Activated CD4-positive, alpha-beta T cell treated with anti-CD3 and anti-CD28 coated beads for 36 hours (primary cell): ENCODE results near the gene ZFPM1. TPM values are rescaled to one million over a fixed set of nuclear protein-coding genes. Genes with fewer than 3 reads are reported as not detected.

Source experiments
- ATAC-seq: fragments of 200-7000 bp; cut with Tn5 transposase; one replicate; pipeline ENCODE4 v1.10.0; 2021; ENCODE audit warnings: mild to moderate bottlenecking, moderate library complexity
- CTCF ChIA-PET: fragments of 350-600 bp; sonication (Branson Sonifier 250); formaldehyde crosslinking; loops from one replicate; lab custom pipeline; 2021; ENCODE audit warnings: antibody characterized with exemption; lab: Charles Lee
- POLR2A ChIA-PET: fragments of 350-600 bp; sonication (Branson Sonifier 250); formaldehyde crosslinking; loops from one replicate; lab custom pipeline; 2021; ENCODE audit warnings: antibody characterized with exemption, inconsistent platforms; lab: Charles Lee
- DNase-seq: peaks from one replicate; pipeline ENCODE4 v3.0.0-alpha.2; 2020
- H3K27ac Mint-ChIP-seq: one replicate; pipeline ENCODE4 v1.8.0; 2021; ENCODE audit warnings: mixed read lengths
- H3K27me3 Mint-ChIP-seq: one replicate; pipeline ENCODE4 v1.8.0; 2021; ENCODE audit warnings: mixed read lengths
- H3K36me3 Mint-ChIP-seq: one replicate; pipeline ENCODE4 v1.8.0; 2021; ENCODE audit warnings: low read depth, mixed read lengths
- H3K4me1 Mint-ChIP-seq: one replicate; pipeline ENCODE4 v1.8.0; 2021; ENCODE audit warnings: mixed read lengths
- H3K4me3 Mint-ChIP-seq: one replicate; pipeline ENCODE4 v1.8.0; 2021; ENCODE audit warnings: mild to moderate bottlenecking, moderate library complexity, mixed read lengths
- H3K9me3 Mint-ChIP-seq: one replicate; pipeline ENCODE4 v1.8.0; 2021; ENCODE audit warnings: low read depth, mixed read lengths
- intact Hi-C, 2 experiments: fragments of 100-400 bp; cut with DNase I in 1 of 2; cut with micrococcal nuclease in 1 of 2; formaldehyde crosslinking; loops; one replicate each; pipeline versions ENCODE4 v1.14.2 to v1.15.1; 2022 to 2024; cut with DNase I, micrococcal nuclease
- total RNA-seq, 2 experiments: library from RNA; stranded (reverse); gene quantifications; one replicate each; pipeline ENCODE4 v1.2.3, GENCODE V29; 2021

Gene ZFPM1
- total RNA-seq, 2 experiments from 2014 or later: 9.9 to 12.6 TPM

- CTCF ChIA-PET: no interaction called here
- peaks cover 2% of the 10 kb centered on the region for H3K4me1 Mint-ChIP-seq
- no peaks in the 10 kb centered on the region for H3K9me3 Mint-ChIP-seq
- intact Hi-C loops: loop anchor here in 1 of 2 experiments (5.0 kb wide), 1 partner anchor 37 kb away; no protein-coding TSS in a partner anchor
- POLR2A ChIA-PET: no interaction called here
- H3K27ac Mint-ChIP-seq: no peak overlapping the region
- H3K27me3 Mint-ChIP-seq: no peaks in the 10 kb centered on the region
- DNase-seq (peak; percentile 4), ATAC-seq (no peak)
- H3K36me3 Mint-ChIP-seq: no peaks in the 10 kb centered on the region
- H3K4me3 Mint-ChIP-seq: no peak overlapping the region
These were observed 72.5 kb downstream of the ZFPM1 start for GRCh38 chr16:88525663-88525990.

DNA sequence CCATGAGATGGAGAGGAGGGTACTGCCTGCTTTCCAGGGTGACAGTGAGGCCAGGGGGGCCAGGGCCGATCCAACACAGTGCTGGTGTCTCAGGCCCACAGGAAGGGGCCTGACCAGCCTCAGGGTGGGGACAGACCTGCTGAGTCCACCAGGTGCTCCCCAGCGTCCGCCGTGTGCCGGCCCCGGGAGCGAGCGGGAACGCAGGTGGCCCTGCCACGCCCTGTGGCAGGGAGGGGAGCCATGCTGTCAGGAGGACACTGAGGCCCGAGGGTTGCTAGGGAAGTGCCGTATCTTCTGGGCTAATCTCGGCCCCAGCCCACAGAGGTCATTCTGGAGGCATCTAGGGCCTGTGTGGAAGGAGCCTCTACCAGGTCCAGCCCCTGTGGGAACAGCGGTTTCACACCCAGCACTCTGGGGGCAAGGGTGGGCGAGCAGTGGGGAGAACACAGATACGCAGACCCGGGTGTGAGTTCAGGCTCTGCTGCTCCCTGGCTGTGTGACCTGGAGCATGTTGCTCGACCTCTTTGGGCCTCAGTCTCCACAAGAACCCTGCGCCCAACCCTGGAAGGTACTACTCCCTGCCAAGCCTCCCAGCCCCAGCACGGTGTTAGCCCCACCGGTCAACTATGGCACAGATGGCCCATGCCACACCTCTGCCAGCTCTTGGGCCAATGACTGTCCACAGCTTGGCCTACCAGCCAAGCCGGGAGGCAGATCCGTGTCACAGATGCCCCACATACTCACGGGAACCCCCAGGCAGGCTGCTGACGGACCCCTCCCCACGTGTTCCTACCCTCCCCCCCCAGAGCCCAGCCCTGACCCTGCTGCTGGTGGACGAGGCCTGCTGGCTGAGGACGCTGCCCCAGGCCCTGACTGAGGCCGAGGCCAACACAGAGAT lies 73.2 kb downstream of the ZFPM1 start:
- intact Hi-C loops: loop anchor here in 1 of 2 experiments (5.0 kb wide), 1 partner anchor 36 kb away; no protein-coding TSS in a partner anchor

GRCh38 chr16:88526906-88527185 lies 73.8 kb downstream of the ZFPM1 start:
- Mint-ChIP-seq H3K4me1 (peaks cover 2% of the 10 kb centered on the region), H3K27ac (no peak overlapping the region), H3K9me3 (no peaks in the 10 kb centered on the region), H3K36me3 (no peaks in the 10 kb centered on the region), H3K27me3 (no peaks in the 10 kb centered on the region), H3K4me3 (no peak overlapping the region)
- ATAC-seq (no peak), DNase-seq (peak; percentile 4)
- ChIA-PET CTCF (no interaction called here), POLR2A (no interaction called here)
- intact Hi-C loops: loop anchor here (1.0 to 5.0 kb wide), 2 partner anchors 35 to 84 kb away; no protein-coding TSS in a partner anchor

More for the DNA sequence above, 73.2 kb downstream of the ZFPM1 start:
- Mint-ChIP-seq H3K4me1 (peaks cover 2% of the 10 kb centered on the region), H3K4me3 (no peak overlapping the region), H3K27ac (no peak overlapping the region), H3K9me3 (no peaks in the 10 kb centered on the region), H3K27me3 (no peaks in the 10 kb centered on the region), H3K36me3 (no peaks in the 10 kb centered on the region)
- peak; percentile 9 for DNase-seq
- ChIA-PET POLR2A (no interaction called here), CTCF (no interaction called here)
- ATAC-seq: no peak

DNA sequence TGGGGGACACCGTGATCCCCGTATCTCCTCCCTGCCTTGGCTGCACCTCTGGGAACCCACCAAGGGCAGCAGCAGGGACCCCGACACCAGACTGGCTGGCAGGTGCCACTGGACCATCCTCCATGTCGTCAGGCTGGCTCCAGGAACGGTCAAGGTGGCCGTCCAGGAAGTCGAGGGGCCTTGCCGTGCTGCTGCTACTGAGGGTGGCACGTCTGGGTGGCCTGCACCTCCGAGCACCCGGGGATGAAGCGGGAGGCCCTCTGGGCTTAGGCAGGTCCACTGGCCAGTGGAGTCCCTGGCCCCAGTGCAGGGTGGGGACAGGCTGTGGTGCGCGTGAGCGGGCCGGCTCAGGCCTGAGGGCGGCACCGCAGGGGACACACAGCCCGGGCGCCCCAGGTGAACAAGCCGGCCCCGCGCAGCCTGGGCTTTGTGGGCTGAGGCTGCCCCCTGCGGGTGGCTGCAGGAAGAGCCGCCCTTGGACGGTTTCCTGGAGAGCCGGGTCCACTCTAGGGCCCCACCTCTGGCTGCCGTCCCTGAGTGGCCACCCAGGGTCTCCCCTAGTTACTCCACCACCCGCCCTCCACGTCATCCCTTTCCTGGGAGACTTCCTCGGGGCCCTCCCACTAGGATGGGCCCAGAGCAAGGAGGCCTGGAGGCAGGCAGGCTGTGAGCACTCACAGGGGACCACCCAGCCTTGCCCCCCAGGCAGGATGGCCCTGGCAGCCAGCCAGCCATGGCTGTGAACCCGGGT lies 74.3 kb downstream of the ZFPM1 start:
- peak; percentile 81 for ATAC-seq
- H3K4me3 Mint-ChIP-seq: no peak overlapping the region
- no peaks in the 10 kb centered on the region for H3K9me3 Mint-ChIP-seq
- POLR2A ChIA-PET: no interaction called here
- H3K4me1 Mint-ChIP-seq: peaks cover 2% of the 10 kb centered on the region
- H3K27me3 Mint-ChIP-seq: no peaks in the 10 kb centered on the region
- no peaks in the 10 kb centered on the region for H3K36me3 Mint-ChIP-seq
- intact Hi-C loops: loop anchor here (1.0 to 5.0 kb wide), 2 partner anchors 35 to 84 kb away; no protein-coding TSS in a partner anchor
- CTCF ChIA-PET: no interaction called here
- H3K27ac Mint-ChIP-seq: no peak overlapping the region
- DNase-seq: peak; percentile 78

- H3K27ac Mint-ChIP-seq: no peak overlapping the region
These were observed 75.1 kb downstream of the ZFPM1 start for GRCh38 chr16:88527937-88528743.

DNA sequence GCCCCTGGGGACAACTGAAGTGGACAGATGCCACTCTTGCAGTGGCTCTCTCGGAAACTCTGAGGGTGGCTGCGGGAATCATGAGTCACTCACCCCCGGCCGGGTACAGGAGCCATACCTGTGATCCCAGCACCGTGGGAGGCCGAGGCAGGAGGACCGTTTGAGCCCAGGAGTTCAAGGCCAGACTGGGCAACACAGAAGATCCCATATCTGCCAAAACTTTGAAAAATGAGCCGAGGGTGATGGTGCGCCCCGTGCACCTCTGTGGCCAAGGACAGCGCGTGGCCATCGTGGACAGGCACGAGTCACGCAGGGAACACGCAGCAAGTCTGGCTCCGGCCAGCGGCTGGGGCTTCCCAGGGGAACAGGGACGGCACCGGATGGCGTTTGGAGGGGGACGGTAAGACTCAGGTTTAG lies 75.8 kb downstream of the ZFPM1 start:
- Mint-ChIP-seq H3K27me3 (no peaks in the 10 kb centered on the region), H3K4me3 (no peak overlapping the region), H3K27ac (no peak overlapping the region), H3K36me3 (no peaks in the 10 kb centered on the region), H3K4me1 (peaks cover 2% of the 10 kb centered on the region), H3K9me3 (no peaks in the 10 kb centered on the region)
- DNase-seq (peak; percentile 12), ATAC-seq (no peak)
- ChIA-PET CTCF (interaction anchor here (0.6 kb wide), 1 partner anchor 92 kb away, joined by 3 read pairs; no protein-coding TSS in a partner anchor), POLR2A (no interaction called here)
- intact Hi-C loops: loop anchor here in 1 of 2 experiments (5.0 kb wide), 1 partner anchor 33 kb away; no protein-coding TSS in a partner anchor

More at GRCh38 chr16:88527937-88528743, 75.1 kb downstream of the ZFPM1 start:
- Mint-ChIP-seq H3K4me1 (peaks cover 2% of the 10 kb centered on the region), H3K4me3 (no peak overlapping the region), H3K36me3 (no peaks in the 10 kb centered on the region), H3K9me3 (no peaks in the 10 kb centered on the region), H3K27me3 (no peaks in the 10 kb centered on the region)
- ChIA-PET CTCF (no interaction called here), POLR2A (no interaction called here)
- intact Hi-C loops: loop anchor here (1.0 to 5.0 kb wide), 2 partner anchors 34 to 85 kb away; no protein-coding TSS in a partner anchor
- DNase-seq (no peak), ATAC-seq (no peak)

DNA sequence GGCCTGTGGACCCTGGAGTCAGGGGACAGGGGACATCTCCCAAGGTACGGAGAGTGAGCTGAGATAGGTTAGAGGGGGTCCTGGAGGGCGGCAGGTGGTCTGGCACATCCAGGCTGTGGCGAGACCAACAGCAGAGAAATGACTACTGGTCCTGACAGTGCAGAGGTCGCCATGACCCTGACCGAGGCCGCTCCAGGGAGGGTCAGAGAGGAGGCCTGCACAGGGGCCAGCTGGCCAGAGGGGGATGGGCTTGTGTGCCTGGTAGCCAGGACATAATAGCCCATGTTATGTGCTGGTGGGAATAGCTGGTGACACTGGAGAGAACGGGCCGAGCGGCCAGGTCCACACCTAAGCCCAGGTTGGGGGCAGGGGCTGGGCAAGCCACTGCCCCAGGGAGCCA lies 76.5 kb downstream of the ZFPM1 start:
- no peak overlapping the region for H3K4me3 Mint-ChIP-seq
- H3K27ac Mint-ChIP-seq: no peak overlapping the region
- ATAC-seq: no peak
- H3K36me3 Mint-ChIP-seq: no peaks in the 10 kb centered on the region
- ChIA-PET POLR2A (no interaction called here), CTCF (interaction anchor here (0.6 kb wide), 1 partner anchor 92 kb away, joined by 3 read pairs; no protein-coding TSS in a partner anchor)
- no peaks in the 10 kb centered on the region for H3K9me3 Mint-ChIP-seq
- intact Hi-C loops: loop anchor here in 1 of 2 experiments (5.0 kb wide), 1 partner anchor 33 kb away; no protein-coding TSS in a partner anchor
- peaks cover 2% of the 10 kb centered on the region for H3K4me1 Mint-ChIP-seq
- no peaks in the 10 kb centered on the region for H3K27me3 Mint-ChIP-seq
- DNase-seq: no peak

- no peak for ATAC-seq
- DNase-seq: peak; percentile 4
- H3K36me3 Mint-ChIP-seq: no peaks in the 10 kb centered on the region
- CTCF ChIA-PET: no interaction called here
- POLR2A ChIA-PET: interaction anchor here (0.6 kb wide), 1 partner anchor 567 kb away, joined by 3 read pairs; no protein-coding TSS in a partner anchor
- peak overlapping the region; percentile 14 for H3K27ac Mint-ChIP-seq
- H3K4me1 Mint-ChIP-seq: peaks cover 3% of the 10 kb centered on the region
- intact Hi-C loops: no loop called here
- no peaks in the 10 kb centered on the region for H3K27me3 Mint-ChIP-seq
- H3K9me3 Mint-ChIP-seq: no peaks in the 10 kb centered on the region
- no peak overlapping the region for H3K4me3 Mint-ChIP-seq
These were observed 77.2 kb downstream of the ZFPM1 start for GRCh38 chr16:88530051-88530857.

DNA sequence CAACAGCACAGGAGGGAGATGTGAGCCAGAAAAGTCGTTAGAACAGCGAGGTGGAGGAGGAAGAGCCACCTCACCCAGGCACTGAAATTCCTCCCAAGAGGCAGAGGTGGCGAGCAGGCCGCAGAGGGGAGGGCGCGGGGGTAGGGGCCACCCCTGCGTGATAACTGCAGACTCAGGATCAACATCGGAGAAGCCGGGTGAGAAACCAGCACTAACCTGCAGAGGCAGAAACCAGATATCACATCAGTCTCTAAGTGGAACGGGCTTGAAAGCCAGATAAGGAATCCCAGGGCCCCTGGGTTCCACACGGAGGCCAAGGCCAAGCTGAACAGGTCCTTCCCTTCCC lies 77.8 kb downstream of the ZFPM1 start:
- Mint-ChIP-seq H3K4me1 (peaks cover 6% of the 10 kb centered on the region), H3K9me3 (no peaks in the 10 kb centered on the region), H3K27me3 (no peaks in the 10 kb centered on the region), H3K36me3 (peaks cover 4% of the 10 kb centered on the region), H3K27ac (peak overlapping the region; percentile 14), H3K4me3 (no peak overlapping the region)
- intact Hi-C loops: no loop called here
- DNase-seq: peak; percentile 5
- ATAC-seq: no peak
- CTCF ChIA-PET: no interaction called here
- POLR2A ChIA-PET: interaction anchor here (0.6 kb wide), 1 partner anchor 567 kb away, joined by 3 read pairs; no protein-coding TSS in a partner anchor

- ChIA-PET POLR2A (no interaction called here), CTCF (no interaction called here)
- no peak for ATAC-seq
These were observed 78.3 kb downstream of the ZFPM1 start for GRCh38 chr16:88531346-88531745.

More at GRCh38 chr16:88531346-88531745, 78.3 kb downstream of the ZFPM1 start:
- intact Hi-C loops: no loop called here
- no peak overlapping the region for H3K4me3 Mint-ChIP-seq
- peaks cover 7% of the 10 kb centered on the region for H3K4me1 Mint-ChIP-seq
- H3K36me3 Mint-ChIP-seq: peaks cover 5% of the 10 kb centered on the region
- DNase-seq: peak; percentile 12
- no peaks in the 10 kb centered on the region for H3K27me3 Mint-ChIP-seq
- no peaks in the 10 kb centered on the region for H3K9me3 Mint-ChIP-seq
- no peak overlapping the region for H3K27ac Mint-ChIP-seq
